NCI-H146 (cell line): ENCODE measurements around the gene ZNF792.
"Not testable (repeated sequence)": the region's sequence is repeated elsewhere in the genome, so short reads cannot be mapped to it uniquely, and the experiment has no call there.

Source experiments
- DNase-seq: peaks from one replicate; lab custom pipeline; 2025; lab: John Stamatoyannopoulos, UW

Gene ZNF792

GRCh38 chr19:34963573-34964406, at the start of gene ZNF792:
ZNF792 (minus strand) TSS chr19:34964229; CDS start chr19:34963662, 567 bp downstream.
- peak; percentile 78 for DNase-seq

- DNase-seq, result peak; percentile 38
These were observed 49.2 kb upstream of the ZNF792 start for GRCh38 chr19:35013041-35013819.

GRCh38 chr19:35011737-35012682, 48.0 kb upstream of the ZNF792 start:
- DNase-seq, result no peak

GRCh38 chr19:35011091-35011689, 47.2 kb upstream of the ZNF792 start:
- DNase-seq, result no peak

- no peak for DNase-seq
These were observed 45.7 kb upstream of the ZNF792 start for GRCh38 chr19:35009424-35010415.

GRCh38 chr19:35008891-35009341, 44.9 kb upstream of the ZNF792 start:
- DNase-seq, result no peak

GRCh38 chr19:35007427-35007826, 43.4 kb upstream of the ZNF792 start:
- DNase-seq, result not testable (repeated sequence)

- DNase-seq, result no peak
These were observed 43.0 kb upstream of the ZNF792 start for GRCh38 chr19:35006999-35007365.

GRCh38 chr19:35006342-35006998, 42.4 kb upstream of the ZNF792 start:
- DNase-seq, result peak; percentile 66

- DNase-seq, result not testable (repeated sequence)
These were observed 41.9 kb upstream of the ZNF792 start for GRCh38 chr19:35006007-35006341.

- no peak for DNase-seq
These were observed 41.4 kb upstream of the ZNF792 start for GRCh38 chr19:35005256-35005977.

- DNase-seq, result no peak
These were observed 40.7 kb upstream of the ZNF792 start for GRCh38 chr19:35004517-35005255.

GRCh38 chr19:35002037-35002535, 38.1 kb upstream of the ZNF792 start:
- DNase-seq, result no peak

- DNase-seq, result peak; percentile 74
These were observed 36.8 kb upstream of the ZNF792 start for GRCh38 chr19:35000647-35001501.

GRCh38 chr19:35000338-35000646, 36.3 kb upstream of the ZNF792 start:
- DNase-seq, result no peak

GRCh38 chr19:34999498-35000337, 35.7 kb upstream of the ZNF792 start, which contains the start of gene GRAMD1A:
GRAMD1A (plus strand) TSS chr19:35000323; CDS start chr19:35000479, 156 bp downstream.
- peak; percentile 89 for DNase-seq
